Left lung (tissue), 10 donors: ENCODE results near the gene GALNT16. TPM values are rescaled to one million over a fixed set of nuclear protein-coding genes. Genes with fewer than 3 reads are reported as not detected.

Experiments
- ATAC-seq: fragments of 200-7000 bp; cut with Tn5 transposase; one replicate; pipeline ENCODE4 v1.9.1; 2020; ENCODE audit warnings: moderate library complexity
- DNase-seq, 4 donors: peaks; one replicate each; pipeline ENCODE4 v3.0.0-alpha.2; 2013 to 2020
- H3K27ac ChIP-seq, 2 donors: fragments of 200-600 bp; sonication (generic) in 1 of 2; one replicate each; pipeline versions ENCODE4 v1.5.0 to v1.8.0; 2020 to 2021
- H3K27me3 ChIP-seq, 2 donors: fragments of 200-600 bp; sonication (generic) in 1 of 2; one replicate each; pipeline versions ENCODE4 v1.5.0 to v1.8.0; 2020 to 2021
- H3K36me3 ChIP-seq, 2 donors: fragments of 200-600 bp; sonication (generic) in 1 of 2; one replicate each; pipeline versions ENCODE4 v1.5.0 to v1.8.0; 2020 to 2021
- H3K4me1 ChIP-seq, 2 donors: fragments of 200-600 bp; one replicate each; pipeline ENCODE4 v1.8.0; 2021
- H3K4me3 ChIP-seq, 2 donors: fragments of 200-600 bp; sonication (generic) in 1 of 2; one replicate each; pipeline versions ENCODE4 v1.5.0 to v1.8.0; 2020 to 2021; ENCODE audit warnings: mild to moderate bottlenecking in 1 of 2
- H3K9me3 ChIP-seq, 2 donors: fragments of 200-600 bp; sonication (generic) in 1 of 2; one replicate each; pipeline versions ENCODE4 v1.5.0 to v1.8.0; 2020 to 2021
- CTCF ChIP-seq, 2 donors: fragments of 200-600 bp; sonication (generic) in 1 of 2; IDR thresholded peaks; one replicate each; pipeline versions ENCODE4 v1.5.0 to v1.8.0; 2021; ENCODE audit warnings: antibody characterized with exemption in 2 of 2
- intact Hi-C, 2 donors: fragments of 100-400 bp; cut with DNase I; formaldehyde crosslinking; loops; one replicate each; pipeline versions ENCODE4 v1.11.2 to v1.14.2; 2022
- polyA plus RNA-seq, 6 donors: library from polyadenylated mRNA; unstranded; fragments of 120-200 nt; gene quantifications; one replicate each; pipeline ENCODE4 v1.2.1, GENCODE V29; 2013; ENCODE audit not compliant: insufficient read length in 6 of 6
- total RNA-seq, 2 donors: library from RNA; stranded (reverse); fragmentation: NEBNext Ultra II Directional; extraction: Animal tissue kit (Norgen Biotek cat#: 25700); gene quantifications; one replicate each; pipeline ENCODE4 v1.2.1, GENCODE V29; 2021
- donor health status: DM: no; HTN: yes; CAD: no.
- donor health status: DM: no; HTN: no; CAD: no.

Gene GALNT16
- total and polyA plus RNA-seq, 8 donors, result 2.4 to 5.0 (median 3.7) TPM

- H3K4me3 ChIP-seq, result no peak overlapping the region
- H3K36me3 ChIP-seq, result no peaks in the 10 kb centered on the region
- ATAC-seq (no peak), DNase-seq (no peak)
- H3K27me3 ChIP-seq, result no peaks in the 10 kb centered on the region
- intact Hi-C loops, result no loop called here
- H3K9me3 ChIP-seq, result no peaks in the 10 kb centered on the region
- no peak overlapping the region for H3K27ac ChIP-seq
- peaks cover 0 to 16% of the 10 kb centered on the region in 2 donors for H3K4me1 ChIP-seq
- no peak for TF ChIP-seq CTCF (IDR thresholded peaks at IDR 0.05)
These were observed 60.0 kb downstream of the GALNT16 start for GRCh38 chr14:69319911-69320310.

- ATAC-seq (no peak), DNase-seq (no peak)
- peaks cover 0 to 16% of the 10 kb centered on the region in 2 donors for H3K4me1 ChIP-seq
- no peaks in the 10 kb centered on the region for H3K36me3 ChIP-seq
- H3K27ac ChIP-seq, result no peak overlapping the region
- no peaks in the 10 kb centered on the region for H3K9me3 ChIP-seq
- H3K4me3 ChIP-seq, result no peak overlapping the region
- no peaks in the 10 kb centered on the region for H3K27me3 ChIP-seq
- intact Hi-C loops, result no loop called here
- no peak for TF ChIP-seq CTCF (IDR thresholded peaks at IDR 0.05)
These were observed 60.8 kb downstream of the GALNT16 start for GRCh38 chr14:69320581-69321365.

- DNase-seq (no peak), ATAC-seq (no peak)
- no peak for TF ChIP-seq CTCF (IDR thresholded peaks at IDR 0.05)
- H3K4me1 ChIP-seq, result peaks cover 0 to 15% of the 10 kb centered on the region in 2 donors
- no peaks in the 10 kb centered on the region for H3K27me3 ChIP-seq
- no peak overlapping the region for H3K27ac ChIP-seq
- H3K4me3 ChIP-seq, result no peak overlapping the region
- H3K9me3 ChIP-seq, result no peaks in the 10 kb centered on the region
- H3K36me3 ChIP-seq, result no peaks in the 10 kb centered on the region
- intact Hi-C loops, result no loop called here
These were observed 61.8 kb downstream of the GALNT16 start for GRCh38 chr14:69321601-69322330.

GRCh38 chr14:69323266-69323998 lies 63.5 kb downstream of the GALNT16 start:
- H3K4me3 ChIP-seq, result no peak overlapping the region
- ATAC-seq (no peak), DNase-seq (no peak)
- no peaks in the 10 kb centered on the region for H3K9me3 ChIP-seq
- no peaks in the 10 kb centered on the region for H3K4me1 ChIP-seq
- no peaks in the 10 kb centered on the region for H3K27me3 ChIP-seq
- intact Hi-C loops, result no loop called here
- no peak for TF ChIP-seq CTCF (IDR thresholded peaks at IDR 0.05)
- H3K36me3 ChIP-seq, result no peaks in the 10 kb centered on the region
- no peak overlapping the region for H3K27ac ChIP-seq

- Histone ChIP-seq H3K4me1 (no peaks in the 10 kb centered on the region), H3K9me3 (no peaks in the 10 kb centered on the region), H3K27ac (no peak overlapping the region), H3K4me3 (no peak overlapping the region), H3K27me3 (no peaks in the 10 kb centered on the region), H3K36me3 (no peaks in the 10 kb centered on the region)
- ATAC-seq (no peak), DNase-seq (no peak)
- intact Hi-C loops, result no loop called here
- TF ChIP-seq CTCF (IDR thresholded peaks at IDR 0.05), result no peak
These were observed 64.0 kb downstream of the GALNT16 start for GRCh38 chr14:69323999-69324282.
